Fibroblast of skin of abdomen (primary cell): Measurements from ENCODE around the gene DLEC1.
A peak's percentile ranks its signal among the peaks of the same experiment; 100 is the strongest.

Experiments used
- DNase-seq: peaks from one replicate; pipeline ENCODE4 v3.0.0-alpha.2; 2013

The DLEC1 gene

DNA sequence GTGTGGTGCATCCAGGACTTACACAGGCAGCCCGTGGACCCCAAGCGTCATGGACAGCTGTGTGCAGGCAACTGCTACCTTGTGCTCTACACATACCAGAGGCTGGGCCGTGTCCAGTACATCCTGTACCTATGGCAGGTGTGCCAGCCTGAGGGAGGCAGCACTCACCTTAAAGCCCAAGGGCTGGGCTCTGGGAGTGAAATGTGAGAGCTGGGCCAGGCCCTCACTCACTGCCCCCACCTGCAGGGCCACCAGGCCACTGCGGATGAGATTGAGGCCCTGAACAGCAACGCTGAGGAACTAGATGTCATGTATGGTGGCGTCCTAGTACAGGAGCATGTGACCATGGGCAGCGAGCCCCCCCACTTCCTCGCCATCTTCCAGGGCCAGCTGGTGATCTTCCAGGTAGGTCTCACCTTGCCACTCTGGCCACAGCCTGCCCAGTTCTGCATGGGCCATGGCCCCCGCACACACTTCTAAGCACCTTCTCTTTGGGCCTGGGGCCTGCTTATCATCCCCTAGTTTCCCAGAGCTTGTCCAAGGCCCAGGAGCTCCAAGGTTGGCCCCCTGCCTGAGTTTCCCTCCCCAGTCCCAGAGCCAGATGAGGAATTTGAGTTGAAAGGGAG lies 37.4 kb upstream of the DLEC1 start:
- no peak for DNase-seq

DNA sequence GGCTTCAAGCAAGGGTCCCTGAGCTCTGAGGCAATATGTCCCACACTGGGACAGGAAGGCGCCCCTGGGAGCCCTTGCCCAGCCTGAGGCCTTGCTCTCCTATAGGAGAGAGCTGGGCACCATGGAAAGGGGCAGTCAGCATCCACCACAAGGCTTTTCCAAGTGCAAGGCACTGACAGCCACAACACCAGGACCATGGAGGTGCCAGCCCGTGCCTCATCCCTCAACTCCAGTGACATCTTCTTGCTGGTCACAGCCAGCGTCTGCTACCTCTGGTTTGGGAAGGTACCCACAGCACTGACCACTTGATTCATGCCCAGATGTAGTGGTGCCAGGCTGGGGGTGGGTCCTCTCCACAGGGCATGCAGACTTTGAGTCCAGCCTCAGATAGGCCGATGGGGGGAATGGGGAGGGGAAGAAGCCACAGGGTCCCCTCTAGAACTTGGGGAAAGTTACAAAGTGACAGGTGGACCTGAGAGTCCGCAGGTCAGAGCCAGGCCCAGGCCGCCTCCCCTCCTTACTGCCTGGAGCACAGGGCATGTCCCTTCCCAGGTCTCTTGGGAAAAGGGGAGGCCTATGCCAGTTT lies 36.6 kb upstream of the DLEC1 start:
- no peak for DNase-seq

DNA sequence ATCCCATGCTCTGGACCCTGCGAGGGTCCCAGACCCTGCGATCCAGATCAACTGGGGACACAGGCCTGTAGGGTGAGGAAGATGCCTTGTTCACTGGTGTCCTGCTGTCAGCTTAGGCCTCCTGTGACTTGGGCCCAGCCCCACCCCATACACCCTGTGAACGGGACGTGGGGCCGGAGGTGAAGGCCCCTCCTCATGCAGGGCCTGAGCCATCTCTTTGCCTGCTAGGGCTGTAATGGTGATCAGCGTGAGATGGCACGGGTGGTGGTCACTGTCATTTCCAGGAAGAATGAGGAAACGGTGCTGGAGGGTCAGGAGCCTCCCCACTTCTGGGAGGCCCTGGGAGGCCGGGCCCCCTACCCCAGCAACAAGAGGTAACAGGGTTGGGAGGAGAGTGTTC lies 36.1 kb upstream of the DLEC1 start:
- no peak for DNase-seq

DNA sequence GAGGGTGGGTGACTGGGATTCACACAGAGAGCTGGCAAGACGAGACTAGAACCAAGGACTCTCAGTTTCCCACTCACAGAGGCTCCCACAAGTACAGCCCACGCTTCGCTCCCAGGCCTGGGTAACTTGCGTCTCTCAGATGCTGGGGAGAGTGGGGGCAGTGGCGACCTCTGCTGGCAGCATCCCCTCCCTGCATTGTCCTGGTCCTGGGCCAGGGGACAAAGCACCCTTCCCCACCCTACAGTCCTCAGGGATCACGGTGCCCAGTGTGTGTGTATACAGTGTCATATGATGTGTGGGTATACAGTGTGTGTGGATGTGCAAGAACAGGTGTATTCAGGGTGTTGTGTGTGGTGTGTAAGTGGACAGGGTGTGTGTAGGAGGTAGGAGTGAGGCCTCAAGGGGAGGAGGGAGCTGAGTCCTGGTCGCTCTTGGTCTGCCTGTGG lies 35.6 kb upstream of the DLEC1 start:
- peak; percentile 31 for DNase-seq

DNA sequence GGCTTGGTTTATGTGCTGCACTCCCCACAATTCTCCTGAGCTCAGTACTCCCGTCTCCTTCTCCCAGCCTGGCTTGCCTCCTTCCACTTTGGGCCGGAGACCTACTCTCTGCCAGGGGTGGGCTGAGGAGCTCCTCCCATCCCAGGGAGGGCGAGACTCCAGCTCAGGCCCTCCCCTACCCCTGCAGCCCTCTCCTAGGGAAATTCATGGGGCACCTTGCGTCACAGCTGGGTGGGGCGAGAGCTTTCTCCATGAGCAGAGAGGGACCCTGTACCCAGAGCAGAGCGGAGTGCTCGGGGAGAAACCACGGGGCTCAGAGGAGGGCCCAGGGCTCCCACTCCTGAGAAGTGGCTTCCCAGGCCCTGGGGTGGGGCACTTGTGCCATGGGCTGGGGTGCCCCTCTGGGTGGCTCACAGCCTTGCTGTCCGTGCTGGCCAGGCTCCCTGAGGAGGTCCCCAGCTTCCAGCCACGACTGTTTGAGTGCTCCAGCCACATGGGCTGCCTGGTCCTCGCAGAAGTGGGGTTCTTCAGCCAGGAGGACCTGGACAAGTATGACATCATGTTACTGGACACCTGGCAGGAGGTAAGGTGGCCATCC lies 35.1 kb upstream of the DLEC1 start:
- DNase-seq: no peak

DNA sequence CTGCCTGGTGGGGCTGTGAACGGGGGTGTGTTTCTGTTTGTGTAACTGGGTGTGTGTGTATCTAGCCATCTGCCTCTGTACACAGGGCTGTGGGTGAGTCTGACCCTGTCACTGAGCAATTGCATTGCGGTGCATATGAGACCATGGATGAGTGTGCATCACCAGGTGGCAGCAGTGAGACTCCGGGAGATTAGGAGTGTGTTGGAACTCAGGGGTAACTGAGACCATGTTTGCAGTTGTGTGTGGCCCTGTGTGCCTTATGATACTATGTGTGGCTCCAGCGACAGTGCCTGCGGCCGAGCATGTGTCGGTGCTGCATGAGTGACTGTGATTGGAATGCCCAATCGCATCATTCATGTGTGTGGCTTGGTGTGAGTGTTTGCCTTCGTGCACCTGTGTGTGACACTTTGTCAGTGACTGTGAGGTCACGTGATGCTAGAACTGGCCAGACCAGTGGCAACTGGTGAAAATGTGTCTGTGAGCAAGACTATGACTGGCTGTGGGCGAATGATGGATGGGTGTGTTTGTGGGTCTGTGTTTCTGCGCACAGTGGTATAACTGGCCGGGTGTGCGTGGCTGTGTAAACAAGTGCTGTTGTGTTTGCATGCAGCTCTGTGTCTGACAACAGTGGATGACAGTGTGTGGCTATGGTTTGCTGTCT lies 34.5 kb upstream of the DLEC1 start:
- DNase-seq: peak; percentile 43

DNA sequence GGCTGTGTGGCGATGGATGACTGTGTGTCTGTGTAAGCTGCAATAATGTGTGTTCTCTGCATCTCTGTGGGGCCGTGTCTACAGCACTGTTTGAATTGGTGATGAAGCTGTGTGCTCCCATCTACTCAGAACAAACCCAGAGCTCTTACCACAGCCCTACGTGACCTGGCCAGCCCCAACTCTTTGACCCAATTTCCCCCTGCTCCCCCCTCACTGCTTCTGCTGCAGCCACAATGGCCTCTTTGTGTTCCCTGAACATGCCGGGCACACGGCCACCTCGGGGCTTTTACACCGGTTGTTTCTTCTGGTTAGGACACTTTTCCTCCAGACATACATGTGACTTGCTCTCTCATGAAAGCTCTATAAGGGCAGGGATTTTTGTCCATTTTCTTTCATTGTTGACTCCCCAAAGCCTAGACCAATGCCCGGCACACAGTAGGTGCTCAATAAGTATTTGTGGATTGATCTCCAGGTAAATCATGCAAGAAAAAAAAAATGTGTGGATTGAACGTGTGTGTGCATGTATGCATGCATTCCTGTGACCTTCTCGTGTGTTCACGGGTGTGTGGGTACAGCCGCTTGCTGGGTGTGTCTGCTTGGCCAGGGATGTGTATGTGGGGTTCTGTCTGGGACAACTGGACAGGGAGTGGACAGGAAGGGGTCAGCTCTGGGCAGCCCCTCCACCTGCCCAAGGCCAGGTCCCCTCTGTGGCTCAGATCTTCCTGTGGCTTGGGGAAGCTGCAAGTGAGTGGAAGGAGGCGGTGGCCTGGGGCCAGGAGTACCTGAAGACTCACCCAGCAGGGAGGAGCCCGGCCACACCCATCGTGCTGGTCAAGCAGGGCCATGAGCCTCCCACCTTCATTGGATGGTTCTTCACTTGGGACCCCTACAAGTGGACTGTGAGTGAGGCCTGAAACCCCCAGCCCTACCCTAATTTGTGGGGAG lies 33.7 kb upstream of the DLEC1 start:
- no peak for DNase-seq

DNA sequence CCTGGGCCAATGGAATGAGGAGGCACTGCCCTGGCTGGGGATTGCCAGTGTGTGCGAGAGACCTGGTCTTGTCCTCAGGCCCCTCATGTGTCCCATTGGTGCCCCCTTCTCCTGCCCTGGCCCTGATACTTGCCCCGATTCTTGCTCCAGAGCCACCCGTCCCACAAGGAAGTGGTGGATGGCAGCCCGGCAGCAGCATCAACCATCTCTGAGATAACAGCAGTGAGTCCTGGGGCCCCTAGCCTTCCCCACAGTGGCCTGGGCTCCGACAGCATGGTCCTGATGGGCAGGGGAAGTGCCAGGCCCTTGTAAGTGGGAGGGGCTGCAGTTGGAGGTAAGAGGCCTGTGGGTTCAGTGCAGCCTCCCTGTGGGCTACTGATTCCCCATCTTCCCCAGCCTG lies 33.0 kb upstream of the DLEC1 start:
- no peak for DNase-seq

DNA sequence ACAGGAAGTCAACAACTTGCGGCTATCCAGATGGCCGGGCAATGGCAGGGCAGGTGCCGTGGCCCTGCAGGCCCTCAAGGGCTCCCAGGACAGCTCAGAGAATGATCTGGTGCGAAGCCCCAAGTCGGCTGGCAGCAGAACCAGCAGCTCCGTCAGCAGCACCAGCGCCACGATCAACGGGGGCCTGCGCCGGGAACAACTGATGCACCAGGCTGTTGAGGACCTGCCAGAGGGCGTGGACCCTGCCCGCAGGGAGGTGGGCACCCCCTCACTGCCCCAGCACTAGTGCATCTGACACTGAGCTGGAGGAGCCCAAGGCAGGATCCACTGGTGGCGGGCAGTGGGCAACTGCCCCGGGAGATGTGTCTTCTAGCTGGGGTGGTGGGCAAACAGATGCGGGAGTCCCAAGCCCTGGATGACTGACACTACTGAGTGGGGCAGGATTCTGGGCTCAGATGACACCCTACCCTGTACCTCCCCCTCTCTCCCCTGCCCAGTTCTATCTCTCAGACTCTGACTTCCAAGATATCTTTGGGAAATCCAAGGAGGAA lies 32.5 kb upstream of the DLEC1 start:
- no peak for DNase-seq

DNA sequence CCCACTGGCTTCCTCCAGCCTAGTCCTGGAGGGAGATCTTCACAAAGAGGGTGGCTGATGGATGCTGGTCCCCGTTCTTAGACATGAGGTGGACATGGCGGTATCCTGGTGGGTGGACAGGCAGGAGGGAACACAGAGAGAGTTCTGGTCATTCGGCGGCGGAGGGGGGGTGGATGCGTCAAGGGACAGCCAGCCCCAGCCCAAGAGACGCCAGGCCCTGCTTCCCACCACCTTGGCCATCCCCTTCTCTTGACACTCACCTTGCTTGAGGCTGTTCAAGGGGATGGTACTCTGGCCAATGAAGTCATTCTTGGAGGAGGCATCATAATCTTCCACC lies 31.3 kb upstream of the DLEC1 start:
- DNase-seq: no peak

DNA sequence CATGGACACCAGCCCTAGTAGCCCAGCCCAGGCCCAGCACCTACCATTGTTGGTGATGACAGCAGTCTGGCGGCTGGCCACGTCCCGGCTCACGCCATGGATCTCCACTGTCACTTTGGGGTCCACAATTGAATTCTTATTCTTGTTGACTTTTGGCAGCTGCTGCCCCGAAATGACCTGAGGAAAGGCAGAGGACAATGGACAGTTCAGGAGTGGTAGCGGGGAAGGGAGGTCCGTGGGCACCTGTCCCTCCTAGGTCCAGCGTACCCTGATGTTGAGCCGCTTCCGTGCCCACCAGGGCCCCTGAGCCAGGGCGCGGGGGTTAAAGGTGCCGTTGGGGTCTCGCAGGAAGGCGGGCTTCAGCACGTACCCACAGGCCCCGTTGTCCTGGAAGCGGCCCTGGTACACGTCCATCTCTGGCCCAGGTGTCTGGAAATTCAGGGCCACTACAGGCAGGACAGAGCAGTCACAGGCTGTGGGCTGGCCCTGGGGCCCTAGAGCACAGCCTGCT lies 30.8 kb upstream of the DLEC1 start:
- DNase-seq: no peak

DNA sequence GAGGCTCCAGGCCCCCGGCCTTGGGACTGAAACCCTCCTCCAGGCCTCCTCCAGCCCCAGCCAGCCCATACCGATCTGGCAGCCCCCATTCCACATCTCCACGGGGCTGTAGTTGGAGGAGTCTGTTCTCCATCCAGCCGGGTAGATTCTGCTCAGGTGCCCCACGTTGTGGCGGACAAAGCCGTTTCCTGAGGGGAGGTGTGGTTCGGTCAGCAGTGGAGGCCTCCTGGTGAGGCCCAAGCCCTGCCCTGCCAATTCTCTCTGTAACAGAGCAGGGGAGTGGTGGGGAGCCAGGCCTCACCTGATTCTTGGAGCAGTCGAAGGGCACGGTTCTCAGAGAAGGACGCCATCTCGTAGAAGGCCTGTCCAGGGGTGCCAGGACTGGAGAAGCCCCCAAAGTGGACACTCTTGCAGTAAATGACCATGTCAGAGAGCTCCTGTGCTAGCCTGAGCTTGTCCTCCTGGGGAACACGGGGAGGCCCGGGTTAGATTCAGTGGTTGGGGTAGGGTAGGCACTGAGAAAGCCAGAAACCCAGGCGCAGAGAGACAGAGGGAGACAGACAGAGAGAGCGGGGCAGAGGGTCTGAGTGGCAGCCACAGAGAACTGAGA lies 29.9 kb upstream of the DLEC1 start:
- DNase-seq: no peak

DNA sequence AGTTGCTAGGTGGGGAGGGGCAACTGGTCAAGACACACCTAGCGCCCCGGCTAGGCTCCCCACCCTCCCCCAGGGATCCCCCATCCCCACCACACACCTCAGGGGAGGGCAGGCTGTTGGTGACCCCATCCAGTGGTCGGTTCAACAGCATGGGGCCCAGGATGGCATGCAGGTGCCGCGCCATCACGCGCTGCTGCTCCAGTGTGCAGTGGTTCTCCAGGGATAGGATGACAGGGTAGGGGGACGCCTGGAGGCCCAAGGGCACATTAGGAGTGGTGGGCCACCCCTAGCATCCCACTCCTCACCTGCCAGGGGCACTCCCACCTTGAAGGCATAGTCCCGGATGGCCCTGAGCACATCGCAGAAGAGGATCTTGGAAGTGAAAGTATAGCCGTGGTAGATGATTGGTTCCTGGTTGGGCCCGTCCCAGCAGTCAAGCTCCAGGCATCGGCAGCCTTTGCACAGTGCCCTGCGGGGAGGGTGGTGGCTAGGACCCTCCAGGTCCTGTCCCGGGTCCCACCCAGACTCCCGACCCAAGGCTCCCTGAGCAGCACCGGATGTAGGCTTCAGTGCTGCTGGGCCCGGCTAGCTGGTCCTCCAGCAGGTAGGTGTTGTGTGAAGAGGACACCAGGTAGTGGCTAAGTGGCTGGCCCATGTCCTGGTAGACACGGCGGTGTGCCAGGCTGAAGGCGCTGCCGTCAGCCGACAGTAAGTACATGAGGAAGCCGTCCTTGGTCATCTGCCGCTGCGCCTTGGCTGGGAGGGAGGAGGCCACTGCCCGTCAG lies 29.0 kb upstream of the DLEC1 start:
- no peak for DNase-seq

DNA sequence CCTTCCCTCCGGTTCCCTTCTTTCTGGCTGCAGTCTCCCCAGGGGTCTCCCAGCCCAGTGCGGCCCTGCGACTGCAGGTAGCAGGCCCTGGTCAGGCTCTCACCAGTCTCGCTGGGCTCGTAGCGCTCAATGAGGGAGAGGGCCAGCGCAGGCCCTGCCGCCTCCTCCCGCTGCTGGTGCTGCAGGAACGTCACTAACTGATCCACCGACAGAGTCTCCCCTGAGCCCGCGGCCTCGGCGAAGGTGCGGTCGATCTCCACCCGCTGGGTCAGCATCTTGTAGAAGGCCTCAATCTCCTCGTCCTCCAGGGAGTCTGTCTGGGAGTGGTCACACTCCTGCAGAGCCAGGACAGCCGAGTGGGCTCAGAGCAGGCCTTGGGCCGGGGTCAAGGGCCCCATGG lies 27.9 kb upstream of the DLEC1 start:
- no peak for DNase-seq

DNA sequence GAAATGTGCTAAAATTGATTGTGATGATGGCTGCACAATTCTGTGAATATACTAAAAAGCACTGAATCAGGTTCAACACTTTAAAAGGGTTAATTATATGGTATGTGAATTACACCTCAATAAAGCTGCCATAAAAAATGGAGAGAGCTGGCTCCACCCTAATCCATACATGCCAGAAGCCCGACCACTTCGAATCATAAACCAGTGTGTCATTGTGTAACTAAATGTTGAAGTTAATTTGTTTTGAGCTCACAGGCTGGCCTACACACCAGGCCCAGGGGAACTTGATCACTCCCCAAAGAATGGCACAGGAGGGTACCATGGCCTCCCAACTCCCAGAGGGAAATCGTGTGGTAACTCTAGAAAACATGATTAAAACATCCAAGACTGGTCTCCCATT lies 23.5 kb upstream of the DLEC1 start:
- no peak for DNase-seq

DNA sequence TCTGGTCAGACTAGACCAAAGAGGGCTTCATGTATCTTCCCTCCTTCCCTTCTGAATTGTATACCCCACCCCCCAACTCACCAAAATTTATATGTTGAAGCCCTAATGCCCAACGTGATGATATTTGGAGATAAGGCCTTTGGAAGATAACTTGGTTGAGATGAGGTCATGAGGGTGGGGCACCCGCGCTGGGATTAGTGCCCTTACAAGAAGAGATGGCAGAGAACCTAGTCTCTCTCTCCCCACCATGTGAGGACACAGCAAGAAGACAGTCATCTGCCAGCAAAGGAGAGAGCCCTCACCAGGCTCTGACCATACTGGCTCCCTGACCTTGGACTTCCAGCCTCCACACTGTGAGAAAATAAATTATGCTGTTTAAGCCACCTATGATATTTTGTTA lies 23.0 kb upstream of the DLEC1 start:
- no peak for DNase-seq

DNA sequence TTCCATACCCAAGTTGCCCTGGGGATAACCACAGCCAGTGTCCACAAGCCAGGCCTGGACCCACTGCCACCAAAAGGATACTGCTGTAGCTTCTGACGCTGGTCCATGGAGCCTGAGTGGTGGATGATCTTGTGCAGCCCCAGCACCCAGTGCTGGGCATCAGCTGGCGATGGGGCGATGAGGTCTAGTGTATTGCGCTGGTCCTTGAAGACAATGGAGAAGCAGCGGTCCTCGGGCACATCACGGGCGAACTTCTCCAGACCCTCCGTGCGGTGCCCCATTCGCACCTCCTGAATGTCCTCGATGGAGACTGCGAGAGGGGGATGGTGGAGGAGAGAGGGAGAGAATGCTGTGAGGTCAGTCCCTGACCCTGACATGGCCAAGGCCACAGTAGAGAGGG lies 22.6 kb upstream of the DLEC1 start:
- no peak for DNase-seq

DNA sequence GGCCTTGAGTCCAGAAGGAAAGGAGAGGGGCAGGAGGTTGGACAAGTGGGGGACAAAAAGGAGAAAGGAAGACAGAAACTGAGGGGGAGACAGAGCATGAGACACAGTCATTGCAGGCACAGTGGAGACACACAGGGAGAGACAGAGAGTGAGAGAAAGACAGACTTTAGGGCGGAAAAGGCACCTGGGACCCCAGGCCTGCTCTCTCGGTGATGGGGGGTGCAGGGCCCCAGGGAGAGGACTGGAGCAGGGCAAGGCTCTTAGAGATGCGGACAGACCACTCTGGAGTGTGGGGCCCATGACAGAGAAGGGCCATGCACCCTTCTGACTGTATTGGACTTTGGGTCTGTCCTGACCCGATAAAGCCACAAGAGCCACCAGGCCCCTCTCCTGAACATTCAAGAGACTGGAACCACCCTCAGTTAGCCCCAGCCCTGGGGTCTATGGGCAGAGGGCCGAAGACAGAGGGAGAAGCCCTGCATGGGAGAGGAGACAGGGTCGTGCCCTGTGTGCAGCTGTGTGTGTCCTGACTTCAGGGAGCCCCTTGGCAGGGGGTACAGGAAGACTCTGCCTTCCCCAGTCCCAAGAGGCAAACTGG lies 22.1 kb upstream of the DLEC1 start:
- DNase-seq: no peak

DNA sequence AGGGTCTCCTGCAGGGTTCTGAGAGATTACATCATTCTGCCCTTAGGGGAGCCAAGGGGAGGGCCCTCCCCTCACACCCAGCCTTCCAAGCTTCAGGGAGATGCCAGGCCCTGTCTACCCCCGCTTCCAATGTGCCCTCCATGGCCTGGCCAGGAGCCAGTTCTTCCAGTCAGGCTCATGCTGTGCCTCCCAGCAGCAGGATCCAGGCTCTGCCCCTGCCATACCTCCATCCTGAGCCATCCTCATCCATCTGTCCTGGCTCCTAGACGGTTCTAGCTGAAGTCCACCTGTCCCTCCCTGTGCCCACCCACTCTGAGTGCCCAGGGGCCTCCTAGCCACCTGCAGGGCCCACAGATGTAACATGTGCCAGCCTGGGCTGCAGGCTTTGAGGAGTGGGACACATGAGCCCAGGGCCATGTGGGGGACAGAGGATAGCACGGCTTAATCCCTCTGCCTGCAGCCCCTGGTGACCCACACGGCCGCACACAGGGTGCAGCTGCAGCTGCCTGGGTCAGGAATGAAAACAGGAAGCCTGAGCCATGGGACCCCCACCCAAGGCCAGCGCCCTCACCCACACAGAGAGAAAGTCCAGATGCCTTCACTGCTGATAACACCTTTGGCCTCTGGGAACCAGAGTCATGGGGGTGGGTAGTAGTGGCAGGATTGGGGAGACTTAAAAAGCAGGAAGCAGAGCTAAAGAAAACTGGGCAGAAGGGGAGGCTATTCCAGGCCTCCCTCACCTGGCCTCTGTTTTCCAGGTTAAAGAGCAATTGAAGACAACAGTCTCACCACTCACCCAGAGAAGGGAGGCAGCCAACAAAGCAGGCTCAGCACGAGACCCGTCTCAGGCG lies 21.3 kb upstream of the DLEC1 start:
- DNase-seq: no peak
